ENCODE measurements around the gene FNDC3A.

Gene FNDC3A

GRCh38 chr13:49124693-49125304 is 149.1 kb downstream of the FNDC3A start:
- Histone ChIP-seq H3K4me2 (ENCODE audit: low read depth, low read length, poor library complexity, severe bottlenecking) (no peak overlapping the region), H3K4me3 (ENCODE audit: insufficient read depth, low read length, poor library complexity, severe bottlenecking) (no peak overlapping the region), H3F3A (ENCODE audit: insufficient read depth) (no peaks in the 10 kb centered on the region; the same call in 1 of the 2 replicates), H3K27me3 (ENCODE audit: low read length) (no peaks in the 10 kb centered on the region), H3K9me2 (replicated peaks; ENCODE audit: insufficient read depth, low read length) (no peaks in the 10 kb centered on the region), H3K27ac (ENCODE audit: low read depth, low read length) (no peak overlapping the region), H3K9me3 (ENCODE audit: insufficient read depth, low read length) (no peaks in the 10 kb centered on the region), H3K9ac (ENCODE audit: low read length) (no peak overlapping the region), H2AFZ (ENCODE audit: low read depth, low read length, severe bottlenecking) (no peak overlapping the region), H3K36me3 (ENCODE audit: low read length) (no peaks in the 10 kb centered on the region), H3K79me2 (ENCODE audit: insufficient read depth, low read length) (peaks cover 19% of the 10 kb centered on the region), H4K20me1 (ENCODE audit: low read depth, low read length) (no peaks in the 10 kb centered on the region)
- no peak for TF ChIP-seq EZH2phosphoT487 (conservative IDR thresholded peaks at IDR 0.05; ENCODE audit: low read length)
- TF ChIP-seq, protein P1, sequence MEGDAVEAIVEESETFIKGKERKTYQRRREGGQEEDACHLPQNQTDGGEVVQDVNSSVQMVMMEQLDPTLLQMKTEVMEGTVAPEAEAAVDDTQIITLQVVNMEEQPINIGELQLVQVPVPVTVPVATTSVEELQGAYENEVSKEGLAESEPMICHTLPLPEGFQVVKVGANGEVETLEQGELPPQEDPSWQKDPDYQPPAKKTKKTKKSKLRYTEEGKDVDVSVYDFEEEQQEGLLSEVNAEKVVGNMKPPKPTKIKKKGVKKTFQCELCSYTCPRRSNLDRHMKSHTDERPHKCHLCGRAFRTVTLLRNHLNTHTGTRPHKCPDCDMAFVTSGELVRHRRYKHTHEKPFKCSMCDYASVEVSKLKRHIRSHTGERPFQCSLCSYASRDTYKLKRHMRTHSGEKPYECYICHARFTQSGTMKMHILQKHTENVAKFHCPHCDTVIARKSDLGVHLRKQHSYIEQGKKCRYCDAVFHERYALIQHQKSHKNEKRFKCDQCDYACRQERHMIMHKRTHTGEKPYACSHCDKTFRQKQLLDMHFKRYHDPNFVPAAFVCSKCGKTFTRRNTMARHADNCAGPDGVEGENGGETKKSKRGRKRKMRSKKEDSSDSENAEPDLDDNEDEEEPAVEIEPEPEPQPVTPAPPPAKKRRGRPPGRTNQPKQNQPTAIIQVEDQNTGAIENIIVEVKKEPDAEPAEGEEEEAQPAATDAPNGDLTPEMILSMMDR (IDR thresholded peaks at IDR 0.05; ENCODE audit: insufficient read depth, low read length, poor library complexity, severe bottlenecking), result no peak

DNA sequence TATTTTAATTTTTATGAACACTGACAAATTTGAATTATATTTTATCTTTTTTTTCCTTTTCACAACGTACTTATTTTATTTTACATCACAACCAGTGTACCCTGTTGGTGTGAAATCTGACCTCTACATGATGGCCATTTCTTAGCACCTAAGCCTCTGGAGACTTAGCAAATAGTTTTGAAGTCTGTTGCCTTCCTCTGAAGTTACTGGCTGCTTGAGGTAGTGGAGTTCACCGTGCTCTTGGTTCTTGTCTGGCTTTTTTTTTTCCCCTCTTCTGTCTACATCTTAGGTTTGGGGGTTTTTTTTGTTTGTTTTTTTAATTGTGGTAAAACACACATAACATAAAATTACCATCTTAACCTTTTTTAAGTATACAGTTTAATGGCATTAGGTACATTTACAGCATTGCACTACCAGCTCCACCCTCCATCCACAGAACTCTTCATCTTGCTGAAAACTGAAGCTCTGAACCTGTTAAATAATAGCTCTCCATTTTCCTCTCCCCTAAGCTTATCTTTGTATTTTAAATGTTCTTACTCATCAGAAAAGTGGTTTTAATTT is 150.3 kb downstream of the FNDC3A start:
- peaks cover 24% of the 10 kb centered on the region for H3K79me2 ChIP-seq (ENCODE audit: insufficient read depth, low read length)
- TF ChIP-seq, protein P1 (IDR thresholded peaks at IDR 0.05; ENCODE audit: insufficient read depth, low read length, poor library complexity, severe bottlenecking), result no peak
- no peak for TF ChIP-seq EZH2phosphoT487 (conservative IDR thresholded peaks at IDR 0.05; ENCODE audit: low read length)

GRCh38 chr13:49132479-49133002 is 156.8 kb downstream of the FNDC3A start:
- peaks cover 30% of the 10 kb centered on the region; the same call in 1 of the 2 replicates for H3K36me3 ChIP-seq (ENCODE audit: low read length)
- no peaks in the 10 kb centered on the region for H3K9me2 ChIP-seq (replicated peaks; ENCODE audit: insufficient read depth, low read length)
- H3K79me2 ChIP-seq (ENCODE audit: insufficient read depth, low read length), result peaks cover 18% of the 10 kb centered on the region
- H3K9me3 ChIP-seq (ENCODE audit: insufficient read depth, low read length), result no peaks in the 10 kb centered on the region
- TF ChIP-seq, protein P1 (IDR thresholded peaks at IDR 0.05; ENCODE audit: insufficient read depth, low read length, poor library complexity, severe bottlenecking), result no peak
- no peak for TF ChIP-seq EZH2phosphoT487 (conservative IDR thresholded peaks at IDR 0.05; ENCODE audit: low read length)
- no peaks in the 10 kb centered on the region for H3K27me3 ChIP-seq (ENCODE audit: low read length)
- no peak overlapping the region for H3K27ac ChIP-seq (ENCODE audit: low read depth, low read length)
- no peaks in the 10 kb centered on the region for H3F3A ChIP-seq (ENCODE audit: insufficient read depth)
- H2AFZ ChIP-seq (ENCODE audit: low read depth, low read length, severe bottlenecking), result no peak overlapping the region
- no peak overlapping the region for H3K9ac ChIP-seq (ENCODE audit: low read length)
- no peaks in the 10 kb centered on the region for H4K20me1 ChIP-seq (ENCODE audit: low read depth, low read length)
- no peak overlapping the region for H3K4me2 ChIP-seq (ENCODE audit: low read depth, low read length, poor library complexity, severe bottlenecking)
- H3K4me3 ChIP-seq (ENCODE audit: insufficient read depth, low read length, poor library complexity, severe bottlenecking), result no peak overlapping the region

More for the DNA sequence above, 150.3 kb downstream of the FNDC3A start:
- Histone ChIP-seq H3K27ac (ENCODE audit: low read depth, low read length) (no peak overlapping the region), H3K36me3 (ENCODE audit: low read length) (peaks cover 1% of the 10 kb centered on the region; the same call in 1 of the 2 replicates), H3K9me2 (replicated peaks; ENCODE audit: insufficient read depth, low read length) (no peaks in the 10 kb centered on the region), H2AFZ (ENCODE audit: low read depth, low read length, severe bottlenecking) (no peak overlapping the region), H3K27me3 (ENCODE audit: low read length) (no peaks in the 10 kb centered on the region), H3F3A (ENCODE audit: insufficient read depth) (no peaks in the 10 kb centered on the region; the same call in 1 of the 2 replicates), H3K4me3 (ENCODE audit: insufficient read depth, low read length, poor library complexity, severe bottlenecking) (no peak overlapping the region), H4K20me1 (ENCODE audit: low read depth, low read length) (no peaks in the 10 kb centered on the region), H3K9me3 (ENCODE audit: insufficient read depth, low read length) (no peaks in the 10 kb centered on the region), H3K9ac (ENCODE audit: low read length) (no peak overlapping the region), H3K4me2 (ENCODE audit: low read depth, low read length, poor library complexity, severe bottlenecking) (no peak overlapping the region)
